GM12891 (cell line): ENCODE data around the gene SPDYE2B. TPM values are rescaled to one million over a fixed set of nuclear protein-coding genes. Genes with fewer than 3 reads are reported as not detected.
"Not testable (repeated sequence)": the region's sequence is repeated elsewhere in the genome, so short reads cannot be mapped to it uniquely, and the experiment has no call there.

Experiments
- DNase-seq: peaks from one replicate; pipeline ENCODE4 v3.0.0; 2011; ENCODE audit warnings: low spot score; ENCODE audit not compliant: insufficient read length
- FAIRE-seq: peaks from 2 replicates; lab custom pipeline; 2011; peaks lifted over from hg19 to GRCh38; lab: Jason Lieb, UNC
- polyA plus RNA-seq: library from polyadenylated mRNA; unstranded; fragments of >200 nt; gene quantifications from one replicate; pipeline ENCODE4 v1.2.1, GENCODE V29; 2012; ENCODE audit warnings: low read depth, missing spikeins, inconsistent platforms; ENCODE audit not compliant: missing spikeins

Gene SPDYE2B, protein sequence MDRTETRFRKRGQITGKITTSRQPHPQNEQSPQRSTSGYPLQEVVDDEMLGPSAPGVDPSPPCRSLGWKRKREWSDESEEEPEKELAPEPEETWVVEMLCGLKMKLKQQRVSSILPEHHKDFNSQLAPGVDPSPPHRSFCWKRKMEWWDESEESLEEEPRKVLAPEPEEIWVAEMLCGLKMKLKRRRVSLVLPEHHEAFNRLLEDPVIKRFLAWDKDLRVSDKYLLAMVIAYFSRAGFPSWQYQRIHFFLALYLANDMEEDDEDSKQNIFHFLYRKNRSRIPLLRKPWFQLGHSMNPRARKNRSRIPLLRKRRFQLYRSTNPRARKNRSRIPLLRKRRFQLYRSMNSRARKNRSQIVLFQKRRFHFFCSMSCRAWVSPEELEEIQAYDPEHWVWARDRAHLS
- polyA plus RNA-seq: 0.12 TPM

DNA sequence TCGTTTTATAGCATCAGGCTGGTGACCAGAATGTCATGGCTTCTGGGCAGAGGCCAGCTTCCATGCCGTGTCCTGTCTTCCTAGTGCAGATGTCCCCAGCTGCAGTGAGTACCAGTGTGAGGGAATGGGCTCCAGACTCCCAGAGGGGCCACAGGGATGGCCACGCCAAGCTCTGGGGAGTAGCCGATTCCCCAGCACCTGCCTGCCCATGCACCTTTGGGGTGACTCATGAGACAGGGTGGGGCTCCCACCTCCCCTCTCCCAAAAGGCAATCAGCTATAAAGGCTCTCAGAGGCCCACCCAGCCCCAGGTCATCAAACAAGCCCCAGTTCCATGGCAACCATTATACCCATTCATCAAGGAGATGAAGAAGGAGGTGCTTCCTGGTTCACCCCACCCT, at the start of gene SPDYE2B:
TSS of gene SPDYE2B (plus strand) at position 396 of the 400 bp plus-strand sequence. CDS start 2,030 bp downstream, outside the sequence.
- not testable (repeated sequence) for DNase-seq, FAIRE-seq

DNA sequence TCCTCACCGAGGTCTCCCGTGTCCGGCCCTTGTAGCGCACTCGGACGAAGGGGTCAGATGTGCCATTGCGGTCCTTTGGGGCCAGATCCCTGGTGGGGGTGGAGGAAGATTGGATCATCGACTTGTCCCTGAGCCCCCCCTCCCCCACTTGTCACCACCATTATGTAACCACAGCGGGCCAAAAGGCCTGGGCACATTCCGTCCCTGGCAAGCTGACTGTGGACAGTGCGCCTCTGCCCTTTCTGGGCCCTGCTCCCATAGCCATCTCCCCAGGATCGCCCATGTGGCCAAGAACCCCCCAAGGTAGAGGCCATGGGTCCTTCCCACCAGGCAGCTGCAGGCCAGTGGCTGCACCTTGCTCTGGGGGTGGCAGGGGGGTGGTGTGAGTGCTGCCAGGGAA, 47.8 kb upstream of the SPDYE2B start:
- DNase-seq, FAIRE-seq: not testable (repeated sequence)

DNA sequence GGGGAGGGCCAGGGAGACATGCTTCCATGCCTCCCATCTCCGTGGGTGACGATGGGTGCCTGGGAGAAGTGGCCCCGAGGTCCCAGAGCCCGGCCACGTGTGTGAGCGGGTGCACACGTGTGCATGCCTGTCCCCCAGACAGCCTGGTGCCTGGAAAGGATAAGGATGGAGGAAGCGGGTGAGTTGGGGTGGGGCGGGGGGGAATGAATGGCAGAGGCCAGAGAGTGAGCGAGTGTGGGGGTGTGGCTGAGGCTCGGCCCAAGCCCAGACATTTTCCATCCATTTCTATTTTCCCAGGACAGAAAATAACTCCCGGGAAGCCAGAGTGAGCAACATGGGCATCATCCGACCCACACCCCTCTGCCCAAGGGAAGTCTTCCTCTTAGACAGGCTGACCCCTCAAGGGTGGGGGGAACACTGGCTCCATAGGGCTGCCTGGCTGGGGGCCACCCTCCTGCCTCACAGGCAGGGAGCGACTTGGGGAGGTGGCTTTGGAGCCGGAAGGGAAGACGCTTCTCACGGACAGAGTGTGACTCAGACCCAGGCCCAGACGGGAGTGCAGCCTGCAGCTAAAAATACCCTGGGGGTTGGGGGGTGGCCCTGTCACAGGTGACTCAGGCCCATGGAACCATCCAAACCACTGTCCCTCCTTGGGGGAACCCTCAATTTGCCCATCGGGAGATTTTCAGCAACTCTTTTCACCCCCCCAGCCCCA, 45.5 kb upstream of the SPDYE2B start:
- FAIRE-seq, DNase-seq: not testable (repeated sequence)

DNA sequence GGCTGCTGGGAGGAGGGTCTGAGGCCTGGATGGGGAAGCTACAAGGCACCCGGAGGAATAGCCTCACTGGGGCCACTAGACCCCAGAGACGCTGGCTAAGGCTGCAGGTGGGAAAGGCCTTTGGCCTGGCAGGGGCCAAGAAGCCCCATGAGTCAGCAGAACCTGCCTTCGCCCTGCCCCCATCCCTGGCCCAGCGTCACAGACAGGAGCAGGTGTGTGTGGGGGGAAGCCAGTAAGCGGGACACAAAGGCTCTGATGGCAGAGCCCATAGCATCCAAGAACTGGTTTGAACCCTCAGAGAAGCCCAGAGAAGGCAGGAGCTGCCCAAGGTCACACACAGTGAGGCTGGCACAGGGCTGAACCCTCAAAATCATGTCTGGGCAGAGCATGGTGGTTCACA, 43.3 kb upstream of the SPDYE2B start:
- not testable (repeated sequence) for FAIRE-seq, DNase-seq

DNA sequence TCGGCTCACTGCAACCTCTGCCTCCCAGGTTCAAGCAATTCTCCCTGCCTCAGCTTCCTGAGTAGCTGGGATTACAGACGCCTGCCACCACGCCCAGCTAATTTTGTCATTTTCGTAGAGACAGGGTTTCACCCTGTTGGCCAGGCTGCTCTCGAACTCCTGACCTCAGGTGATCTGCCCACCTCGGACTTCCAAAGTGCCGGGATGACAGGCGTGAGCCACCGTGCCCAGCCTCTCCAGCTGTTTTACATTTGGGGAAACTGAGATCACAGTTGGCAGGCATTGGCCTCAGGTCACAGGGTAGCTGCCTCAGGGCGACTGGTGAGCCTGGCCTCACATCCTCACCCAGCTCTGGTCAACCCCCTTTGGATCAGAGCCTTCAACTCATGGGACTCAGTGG, 40.4 kb upstream of the SPDYE2B start:
- not testable (repeated sequence) for FAIRE-seq, DNase-seq

DNA sequence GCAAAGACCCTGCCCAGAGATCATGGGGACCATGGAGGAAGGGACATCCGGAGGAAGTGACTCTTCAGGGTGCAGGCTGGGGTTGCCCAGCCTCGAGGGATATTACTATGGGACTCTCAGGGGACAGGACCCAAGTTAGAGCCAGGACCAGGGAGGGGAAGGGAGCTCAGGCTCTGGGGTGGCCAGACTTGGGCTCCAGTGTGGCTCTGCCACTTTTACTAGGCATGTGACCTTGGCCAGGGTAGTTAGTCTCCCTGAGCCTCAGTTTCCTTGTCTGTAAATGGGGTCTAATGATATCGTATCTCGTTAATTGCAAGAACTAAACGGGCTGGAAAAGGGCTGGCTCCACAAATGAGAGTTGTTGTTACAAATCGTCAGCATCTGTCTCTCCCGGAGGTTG, 39.7 kb upstream of the SPDYE2B start:
- DNase-seq, FAIRE-seq: not testable (repeated sequence)

DNA sequence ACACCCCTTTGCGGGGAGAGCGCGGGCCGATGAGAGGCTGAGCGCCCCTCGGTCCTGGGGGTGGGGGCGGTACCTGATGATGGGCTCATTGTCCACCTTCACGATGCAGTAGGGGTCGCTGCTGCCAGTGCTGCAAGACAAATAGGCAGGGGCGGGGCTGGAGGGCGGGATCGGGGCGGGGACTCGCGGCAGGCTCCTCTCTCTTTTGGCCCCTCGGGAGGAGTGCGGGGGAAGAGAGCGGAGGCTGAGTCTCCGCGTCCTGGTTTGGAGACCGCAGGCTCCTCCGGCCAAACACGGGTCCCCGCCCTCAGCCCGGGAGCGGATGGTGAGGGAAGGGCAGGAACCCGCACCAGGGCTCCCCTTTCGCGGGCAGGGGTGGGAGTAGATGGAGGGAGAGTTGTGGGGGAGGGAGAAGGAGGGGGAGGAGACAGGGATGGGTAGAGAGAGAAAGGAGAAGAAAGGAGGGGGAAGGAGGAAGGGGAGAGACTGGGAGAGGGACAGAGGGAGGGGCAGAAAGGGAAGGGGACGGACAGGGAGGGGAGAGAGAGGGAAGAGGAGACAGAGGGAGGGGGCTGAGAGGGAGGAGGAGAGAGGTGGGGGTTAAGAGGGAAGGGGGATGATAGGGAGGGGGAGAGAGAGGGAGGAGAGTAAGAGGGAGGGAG, 39.0 kb upstream of the SPDYE2B start:
- peak; percentile 43 for FAIRE-seq

DNA sequence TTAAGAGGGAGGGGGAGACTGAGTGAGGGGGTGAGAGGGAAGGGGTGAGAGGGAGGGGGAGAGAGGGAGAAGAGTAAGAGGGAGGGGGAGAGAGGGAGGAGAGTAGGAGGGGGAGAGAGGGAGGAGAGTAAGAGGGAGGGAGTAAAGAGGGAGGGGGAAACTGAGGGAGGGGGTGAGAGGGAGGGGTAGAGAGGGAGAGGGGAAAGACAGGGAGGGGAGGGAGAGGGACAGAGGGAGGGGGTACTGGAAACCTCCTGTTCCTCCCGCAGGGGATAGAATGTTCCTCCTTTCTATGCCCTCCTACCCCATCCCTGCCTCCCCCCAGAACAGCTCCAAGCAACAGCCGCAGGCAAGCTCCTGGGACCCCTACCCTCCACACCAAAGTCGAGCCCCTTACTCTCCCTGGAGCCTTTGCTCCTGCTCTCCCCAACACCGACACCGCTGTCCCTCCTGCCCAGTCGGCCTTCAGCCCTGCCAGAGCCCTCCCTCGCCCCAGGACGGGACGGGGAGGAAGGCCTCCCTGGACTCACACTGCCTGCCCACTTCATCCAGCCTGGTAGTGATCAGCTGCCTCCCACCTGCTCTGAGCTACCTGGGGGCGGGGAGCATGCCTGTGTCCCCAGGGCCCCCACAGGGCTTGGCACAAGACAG, 38.3 kb upstream of the SPDYE2B start:
- not testable (repeated sequence) for DNase-seq
- peak; percentile 52 for FAIRE-seq

More for the DNA sequence above, 39.0 kb upstream of the SPDYE2B start:
- DNase-seq: not testable (repeated sequence)

DNA sequence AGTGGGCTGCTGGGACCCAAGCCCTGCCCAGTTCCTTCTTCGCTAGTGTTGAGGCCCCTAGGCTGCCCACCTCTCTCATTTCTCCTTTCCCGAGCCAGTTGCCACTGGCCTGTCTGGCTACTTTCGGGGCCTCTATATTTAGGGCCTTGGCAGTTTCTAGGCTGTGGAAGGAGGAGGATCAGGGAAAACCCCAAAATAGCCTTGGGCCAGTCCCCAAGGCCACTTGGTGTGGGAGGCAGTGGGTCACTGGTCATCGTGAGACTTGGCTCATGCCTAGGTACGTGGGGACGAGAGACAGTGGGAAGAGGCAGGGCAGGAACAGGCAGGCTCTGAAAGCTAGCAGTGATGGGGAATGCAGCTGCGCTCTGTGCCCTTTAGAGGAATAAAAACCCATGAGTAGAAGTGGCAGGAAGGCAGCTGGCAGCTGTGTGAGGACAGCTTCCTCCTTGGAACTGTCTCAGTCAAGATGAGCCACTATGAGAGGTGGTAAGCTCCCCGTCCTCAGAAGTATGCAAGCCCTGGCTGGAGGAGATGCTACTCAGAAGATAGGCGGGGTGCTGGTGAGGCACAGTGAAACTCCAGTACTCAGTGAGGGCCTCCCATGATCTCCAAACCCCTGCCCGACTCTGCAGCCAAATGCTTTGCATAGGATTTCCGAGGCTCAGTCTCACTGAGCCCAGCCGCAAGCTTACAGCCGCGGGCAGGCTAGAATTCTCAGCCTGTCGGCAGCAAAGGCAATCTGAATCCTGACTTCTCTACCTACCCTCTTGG, 36.4 kb upstream of the SPDYE2B start:
- not testable (repeated sequence) for DNase-seq
- FAIRE-seq: peak; percentile 93

DNA sequence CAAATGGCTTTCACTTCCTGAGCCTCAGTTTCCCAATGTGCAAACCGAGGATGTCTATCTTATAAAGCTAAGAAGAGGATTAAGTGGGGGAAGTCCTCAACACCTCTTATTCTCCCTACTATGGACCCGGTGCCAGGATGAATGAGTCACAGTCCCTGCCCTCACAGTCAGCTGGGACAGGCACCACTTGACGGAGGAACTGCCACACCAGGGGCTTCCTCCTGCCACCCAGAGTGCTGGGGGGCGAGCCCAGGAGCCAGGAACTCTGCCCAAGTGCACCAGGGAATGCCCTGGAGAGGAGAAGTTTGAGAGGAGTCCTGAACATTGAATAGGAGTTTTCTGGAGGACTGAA, 35.8 kb upstream of the SPDYE2B start:
- not testable (repeated sequence) for FAIRE-seq

DNA sequence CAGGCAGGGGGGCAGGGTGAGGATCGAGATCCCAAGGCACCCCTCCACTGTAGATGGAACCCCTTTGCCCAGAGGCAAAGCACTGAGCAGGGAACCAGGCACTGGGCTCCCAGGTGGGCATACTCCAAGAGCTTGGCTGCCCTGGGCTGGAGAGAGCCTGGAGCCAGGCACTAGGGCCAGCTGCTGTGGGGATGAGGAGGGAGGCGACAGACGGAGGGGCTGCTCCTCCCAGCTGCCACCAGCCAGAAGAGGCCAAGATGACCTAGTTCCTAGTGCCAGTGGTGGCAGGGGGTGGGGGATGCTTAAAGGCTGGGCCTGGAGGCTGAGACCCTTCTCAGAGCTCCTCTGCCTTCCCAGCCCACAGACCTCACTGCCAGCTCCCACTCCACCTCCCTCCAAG, 35.2 kb upstream of the SPDYE2B start:
- peak; percentile 31 for FAIRE-seq

More for the DNA sequence above, 35.8 kb upstream of the SPDYE2B start:
- DNase-seq: not testable (repeated sequence)

DNA sequence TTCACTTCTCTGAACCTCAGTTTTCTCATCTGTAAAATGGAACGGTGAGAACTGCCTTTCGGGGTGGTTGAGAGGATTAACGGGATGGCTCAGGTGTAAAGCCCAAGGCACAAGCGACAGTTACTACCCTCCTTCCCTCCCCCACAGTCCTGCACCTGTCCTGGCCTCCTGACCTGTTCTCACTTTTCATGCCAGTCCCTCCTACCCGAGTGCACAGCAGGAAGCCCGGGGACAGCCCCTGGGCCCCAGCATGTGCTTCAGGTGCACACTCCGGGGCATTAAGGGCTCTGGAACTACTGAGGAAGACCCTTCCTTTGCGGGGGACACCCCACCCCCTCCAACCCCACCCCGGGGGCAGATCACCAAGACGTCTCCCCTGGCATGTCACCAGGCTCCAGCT, 34.2 kb upstream of the SPDYE2B start:
- peak; percentile 74 for FAIRE-seq
- DNase-seq: not testable (repeated sequence)

More for the DNA sequence above, 35.2 kb upstream of the SPDYE2B start:
- not testable (repeated sequence) for DNase-seq

DNA sequence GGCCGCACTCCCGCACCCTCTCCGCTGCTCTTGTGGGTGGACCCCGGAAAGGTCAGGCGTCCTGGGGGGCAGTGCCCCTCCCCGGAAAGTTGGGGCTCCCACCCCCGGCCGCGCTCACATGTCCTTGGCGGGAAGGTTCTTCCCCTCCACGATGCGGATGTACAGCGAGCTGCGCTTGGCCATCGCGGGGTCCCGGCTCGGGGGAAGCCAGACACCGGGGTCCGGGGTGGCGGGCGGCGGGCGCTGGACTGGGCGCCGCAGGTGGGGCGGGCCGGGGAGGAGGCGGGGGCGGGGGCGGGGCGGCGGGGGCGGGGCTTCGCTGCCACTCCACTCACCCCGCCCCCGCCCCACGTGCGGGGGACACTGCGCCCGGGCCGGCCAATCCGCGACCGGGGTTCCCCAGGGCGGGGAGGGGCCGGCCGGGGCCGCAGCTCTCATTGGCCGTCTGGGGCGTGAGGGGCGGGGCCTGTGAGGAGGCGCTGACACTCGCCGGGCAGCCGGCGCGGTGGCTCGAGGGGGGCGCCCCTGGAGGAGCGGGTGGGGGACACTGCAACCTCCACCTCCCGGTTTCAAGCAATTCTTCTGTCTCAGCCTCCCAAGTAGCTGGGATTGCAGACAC, 33.5 kb upstream of the SPDYE2B start, which contains the start of gene RASA4:
TSS of gene RASA4 (minus strand) at position 250 of the 619 bp plus-strand sequence. CDS start at position 183, 67 bp downstream.
- FAIRE-seq: peak; percentile 74
- not testable (repeated sequence) for DNase-seq

DNA sequence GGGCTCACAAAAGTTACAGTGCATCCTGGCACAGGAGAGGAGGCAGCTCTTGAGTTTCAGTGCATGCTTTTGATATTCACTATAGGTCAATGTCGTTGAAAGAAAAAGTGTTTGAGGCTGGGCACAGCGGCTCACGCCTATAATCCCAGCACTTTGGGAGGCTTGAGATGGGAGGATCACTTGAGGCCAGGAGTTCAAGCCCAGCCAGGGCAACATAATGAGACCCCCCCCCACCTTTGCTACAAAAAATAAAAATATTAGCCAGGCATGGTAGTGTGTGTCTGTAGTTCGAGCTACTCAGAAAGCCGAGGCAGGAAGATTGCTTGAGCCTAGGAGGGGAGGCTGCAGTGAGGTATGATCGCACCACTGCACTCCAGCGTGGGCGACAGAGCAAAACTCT, 32.0 kb upstream of the SPDYE2B start:
- not testable (repeated sequence) for DNase-seq, FAIRE-seq

DNA sequence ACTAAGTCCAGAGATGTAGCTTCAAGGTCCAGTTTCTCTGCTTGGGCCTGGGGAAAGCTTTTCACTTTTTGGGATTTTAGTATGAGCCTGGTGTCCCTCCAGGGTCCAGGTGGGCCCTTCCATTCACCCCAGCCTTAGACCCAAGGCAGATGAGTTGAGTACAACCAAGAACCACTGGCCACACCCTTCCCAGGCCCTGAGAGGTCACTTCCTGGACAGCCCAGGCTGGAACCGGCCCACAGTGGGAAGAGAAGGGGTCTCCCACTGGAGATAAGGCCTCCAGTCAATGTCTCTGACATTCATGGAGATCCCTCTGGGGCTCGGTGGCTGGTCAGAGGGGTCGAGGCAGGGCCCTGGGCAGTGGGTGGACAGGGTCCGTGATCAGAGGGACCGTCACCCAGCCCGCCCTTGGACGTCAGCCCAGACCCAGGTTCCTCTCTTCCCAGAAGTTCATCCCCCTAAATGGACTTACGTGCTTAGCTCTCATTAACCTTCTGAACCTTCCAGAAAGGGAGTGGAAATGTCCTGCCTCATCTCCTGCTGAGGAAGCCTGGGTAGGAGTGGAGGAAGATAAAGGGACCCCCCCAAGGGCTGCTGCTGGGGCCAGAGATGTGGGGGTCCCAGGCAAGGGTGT, 22.7 kb upstream of the SPDYE2B start:
- not testable (repeated sequence) for DNase-seq, FAIRE-seq

DNA sequence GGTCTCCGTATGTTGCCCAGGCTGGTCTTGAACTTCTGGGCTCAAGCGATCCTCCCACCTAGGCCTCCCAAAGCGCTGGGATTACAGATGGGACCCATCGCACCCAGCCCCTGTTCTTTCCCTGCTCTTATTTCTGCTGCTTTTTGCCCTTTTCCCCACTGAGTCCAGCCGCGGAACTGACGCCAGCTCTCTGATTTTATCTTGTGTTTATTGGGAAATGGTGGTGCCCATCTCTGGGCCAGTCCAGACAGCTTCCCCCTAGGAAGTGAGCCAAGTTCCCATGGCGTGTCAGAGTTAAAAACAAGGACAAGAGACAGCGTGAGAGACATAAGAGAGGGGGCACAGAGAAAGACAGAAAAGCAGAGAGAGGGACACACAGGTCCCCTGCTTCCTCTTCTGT, 19.5 kb upstream of the SPDYE2B start:
- FAIRE-seq, DNase-seq: not testable (repeated sequence)

DNA sequence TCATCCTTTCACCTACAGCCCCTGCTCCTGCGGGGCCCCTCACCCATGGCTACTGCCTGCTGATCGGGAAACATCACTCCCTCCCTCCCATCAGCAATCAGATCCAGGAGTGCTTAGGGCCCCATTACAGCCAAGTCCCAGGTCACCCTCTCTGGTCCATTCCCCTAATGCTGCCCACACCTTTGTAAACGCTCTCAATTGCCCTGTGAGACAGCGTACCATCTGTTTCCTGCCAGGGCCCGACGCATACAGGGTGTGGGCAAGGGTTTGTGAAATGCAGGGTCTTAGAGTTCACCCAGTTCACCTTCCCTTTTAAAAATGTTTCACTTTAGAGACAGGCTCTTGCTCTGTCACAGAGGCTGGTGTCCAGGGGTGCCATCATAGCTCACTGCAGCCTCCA, 15.8 kb upstream of the SPDYE2B start:
- not testable (repeated sequence) for FAIRE-seq, DNase-seq
